Right atrium auricular region (tissue), 2 donors: ENCODE results near the gene MC1R. TPM values are rescaled to one million over a fixed set of nuclear protein-coding genes. Genes with fewer than 3 reads are reported as not detected.
A peak's percentile ranks its signal among the peaks of the same experiment; 100 is the strongest.

ENCODE experiments used
- DNase-seq: peaks from one replicate; pipeline ENCODE4 v3.0.0-alpha.2; 2019; ENCODE audit warnings: low spot score
- H3K27ac ChIP-seq, 2 donors: fragments of 200-600 bp; sonication (generic); 1 replicate in 1 of 2; 2 replicates in 1 of 2; pipeline ENCODE4 v1.5.1; 2016 to 2019
- H3K27me3 ChIP-seq, 2 donors: fragments of 200-600 bp; sonication (generic); one replicate each; pipeline versions ENCODE4 v1.5.1 to v1.6.0; 2017 to 2019
- H3K36me3 ChIP-seq: fragments of 200-600 bp; sonication (generic); one replicate; pipeline ENCODE4 v1.5.1; 2016
- H3K4me1 ChIP-seq, 2 donors: fragments of 200-600 bp; sonication (generic); one replicate each; pipeline versions ENCODE4 v1.5.1 to v1.6.0; 2017 to 2019
- H3K4me3 ChIP-seq, 2 donors: fragments of 200-600 bp; sonication (generic); 1 replicate in 1 of 2; 2 replicates in 1 of 2; pipeline ENCODE4 v1.5.1; 2017 to 2019; ENCODE audit warnings: mild to moderate bottlenecking in 1 of 2, moderate library complexity in 1 of 2
- H3K9me3 ChIP-seq, 2 donors: fragments of 200-600 bp; sonication (generic); one replicate each; pipeline ENCODE4 v1.5.1; 2019
- total RNA-seq, 2 donors: library from RNA; depleted of rRNA; stranded (reverse); fragments of >200 nt; gene quantifications; one replicate each; pipeline ENCODE4 v1.1.0, GENCODE V29; 2016
- TF ChIP-seq, protein P1 (sequence below), 2 donors: fragments of 200-600 bp; sonication (generic); IDR thresholded peaks; one replicate each; pipeline ENCODE4 v1.5.1; 2019; ENCODE audit warnings: antibody characterized with exemption in 2 of 2

The MC1R gene
- total RNA-seq, 2 donors from 2014 or later, result 0.63 to 1.8 TPM

DNA sequence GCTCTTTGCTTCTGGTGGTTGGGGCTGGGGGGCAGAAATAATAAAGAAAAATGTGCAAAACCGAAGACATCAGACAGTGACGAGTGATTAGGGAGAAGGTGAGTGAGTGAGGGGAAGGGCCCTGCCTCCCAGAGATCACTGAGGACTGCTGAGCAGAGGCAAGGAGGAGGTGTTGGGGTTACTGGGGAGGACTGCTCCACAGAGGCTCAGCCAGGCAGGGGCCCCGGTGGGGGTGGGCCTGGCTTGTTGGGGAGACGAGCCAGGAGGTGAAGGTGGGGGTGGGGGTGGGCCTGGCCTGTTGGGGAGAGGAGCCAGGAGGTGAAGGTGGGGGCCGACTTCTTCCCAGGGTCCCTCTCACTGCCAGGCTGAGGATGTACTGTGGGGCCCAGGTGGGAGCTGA, 27.9 kb downstream of the MC1R start:
- no peaks in the 10 kb centered on the region for H3K36me3 ChIP-seq
- no peak overlapping the region for H3K4me3 ChIP-seq
- H3K27ac ChIP-seq, result no peak overlapping the region
- no peak for DNase-seq
- no peaks in the 10 kb centered on the region for H3K27me3 ChIP-seq
- H3K9me3 ChIP-seq, result no peaks in the 10 kb centered on the region
- peaks cover 0 to 13% of the 10 kb centered on the region in 2 donors for H3K4me1 ChIP-seq
- TF ChIP-seq, protein P1, sequence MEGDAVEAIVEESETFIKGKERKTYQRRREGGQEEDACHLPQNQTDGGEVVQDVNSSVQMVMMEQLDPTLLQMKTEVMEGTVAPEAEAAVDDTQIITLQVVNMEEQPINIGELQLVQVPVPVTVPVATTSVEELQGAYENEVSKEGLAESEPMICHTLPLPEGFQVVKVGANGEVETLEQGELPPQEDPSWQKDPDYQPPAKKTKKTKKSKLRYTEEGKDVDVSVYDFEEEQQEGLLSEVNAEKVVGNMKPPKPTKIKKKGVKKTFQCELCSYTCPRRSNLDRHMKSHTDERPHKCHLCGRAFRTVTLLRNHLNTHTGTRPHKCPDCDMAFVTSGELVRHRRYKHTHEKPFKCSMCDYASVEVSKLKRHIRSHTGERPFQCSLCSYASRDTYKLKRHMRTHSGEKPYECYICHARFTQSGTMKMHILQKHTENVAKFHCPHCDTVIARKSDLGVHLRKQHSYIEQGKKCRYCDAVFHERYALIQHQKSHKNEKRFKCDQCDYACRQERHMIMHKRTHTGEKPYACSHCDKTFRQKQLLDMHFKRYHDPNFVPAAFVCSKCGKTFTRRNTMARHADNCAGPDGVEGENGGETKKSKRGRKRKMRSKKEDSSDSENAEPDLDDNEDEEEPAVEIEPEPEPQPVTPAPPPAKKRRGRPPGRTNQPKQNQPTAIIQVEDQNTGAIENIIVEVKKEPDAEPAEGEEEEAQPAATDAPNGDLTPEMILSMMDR (IDR thresholded peaks at IDR 0.05), result no peak

DNA sequence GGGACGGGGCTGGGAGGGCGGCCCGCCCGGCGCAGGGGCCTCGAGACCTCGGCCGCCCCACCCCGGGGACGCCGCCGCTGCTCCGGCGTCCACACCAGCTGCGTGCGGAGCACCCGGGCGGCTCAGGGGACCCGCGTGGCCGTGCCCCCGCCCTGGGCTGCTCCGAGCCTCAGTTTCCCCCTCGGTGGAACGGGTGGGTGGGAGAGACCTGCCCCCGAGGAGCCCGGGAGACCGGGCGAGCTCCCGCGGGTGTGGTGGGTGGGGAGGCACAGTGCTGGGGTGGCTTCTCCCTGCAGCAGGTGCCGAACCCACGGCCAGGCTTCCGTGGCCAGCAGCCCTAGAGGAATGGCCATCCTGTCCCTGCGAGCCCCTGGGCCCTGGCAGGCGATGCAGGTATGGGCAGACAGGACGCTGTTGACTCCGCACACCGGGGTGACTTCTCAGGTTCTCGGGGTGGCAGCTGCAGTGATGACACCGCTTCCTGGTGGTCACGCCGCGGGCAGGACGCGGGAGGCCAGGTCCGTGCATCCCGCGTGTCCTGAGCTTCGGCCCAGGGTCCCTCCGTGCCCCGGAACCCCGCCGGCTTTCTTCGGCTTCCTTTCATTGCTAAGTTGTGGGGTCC, 30.6 kb downstream of the MC1R start:
- no peaks in the 10 kb centered on the region for H3K9me3 ChIP-seq
- TF ChIP-seq, protein P1 (IDR thresholded peaks at IDR 0.05), result no peak
- H3K4me3 ChIP-seq, result peak overlapping the region; percentile 41 to 62
- peaks cover 0 to 13% of the 10 kb centered on the region in 2 donors for H3K4me1 ChIP-seq
- no peaks in the 10 kb centered on the region for H3K36me3 ChIP-seq
- H3K27me3 ChIP-seq, result no peaks in the 10 kb centered on the region
- peak overlapping the region in 1 of 2 donors; percentile 58 for H3K27ac ChIP-seq
- no peak for DNase-seq

DNA sequence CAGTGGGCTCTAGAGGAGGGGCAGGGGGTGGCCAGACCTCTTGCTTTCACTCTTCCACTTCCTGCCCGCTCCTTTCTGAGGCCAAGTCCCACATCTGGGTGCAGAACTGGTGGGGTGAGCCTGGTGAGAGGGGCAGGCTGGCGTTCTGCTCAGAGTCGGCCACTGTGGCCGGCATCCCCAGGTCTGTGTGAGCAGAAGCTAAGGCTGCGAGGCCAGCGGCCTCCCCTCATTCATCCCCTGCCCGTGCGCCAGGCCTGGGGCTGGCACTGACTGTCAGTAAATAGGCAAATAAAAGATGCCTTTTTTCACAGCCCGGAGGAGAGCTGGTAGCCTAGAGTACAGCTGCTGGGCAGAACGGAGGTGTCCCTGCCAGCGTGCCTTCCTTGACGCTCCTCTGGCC, 31.1 kb downstream of the MC1R start:
- Histone ChIP-seq H3K27me3 (no peaks in the 10 kb centered on the region), H3K9me3 (no peaks in the 10 kb centered on the region), H3K4me3 (peak overlapping the region in 1 of 2 donors; percentile 62), H3K27ac (no peak overlapping the region), H3K36me3 (no peaks in the 10 kb centered on the region), H3K4me1 (peaks cover 0 to 13% of the 10 kb centered on the region in 2 donors)
- no peak for DNase-seq
- TF ChIP-seq, protein P1 (IDR thresholded peaks at IDR 0.05), result no peak

DNA sequence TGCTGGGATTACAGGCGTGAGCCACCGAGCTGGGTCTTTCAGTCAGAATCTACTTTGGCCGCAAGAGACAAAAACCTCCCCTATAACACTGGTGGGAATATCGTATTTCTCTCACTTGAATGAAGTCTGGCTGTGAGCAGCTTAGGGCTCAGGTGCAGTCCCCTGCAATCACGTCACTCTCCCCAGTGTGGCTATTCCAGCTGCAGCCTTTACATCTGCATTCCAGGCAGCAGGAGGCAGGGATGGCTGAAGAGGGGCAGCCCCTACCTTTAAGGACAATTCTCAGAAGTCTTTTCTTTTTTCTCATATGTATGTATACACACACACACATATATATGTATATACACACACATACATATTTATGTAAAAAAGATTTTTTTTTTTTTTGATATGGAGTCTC, 32.8 kb downstream of the MC1R start:
- Histone ChIP-seq H3K27ac (no peak overlapping the region), H3K9me3 (no peaks in the 10 kb centered on the region), H3K36me3 (peaks cover 3% of the 10 kb centered on the region), H3K27me3 (no peaks in the 10 kb centered on the region), H3K4me1 (peaks cover 0 to 13% of the 10 kb centered on the region in 2 donors), H3K4me3 (no peak overlapping the region)
- TF ChIP-seq, protein P1 (IDR thresholded peaks at IDR 0.05), result no peak
- no peak for DNase-seq

DNA sequence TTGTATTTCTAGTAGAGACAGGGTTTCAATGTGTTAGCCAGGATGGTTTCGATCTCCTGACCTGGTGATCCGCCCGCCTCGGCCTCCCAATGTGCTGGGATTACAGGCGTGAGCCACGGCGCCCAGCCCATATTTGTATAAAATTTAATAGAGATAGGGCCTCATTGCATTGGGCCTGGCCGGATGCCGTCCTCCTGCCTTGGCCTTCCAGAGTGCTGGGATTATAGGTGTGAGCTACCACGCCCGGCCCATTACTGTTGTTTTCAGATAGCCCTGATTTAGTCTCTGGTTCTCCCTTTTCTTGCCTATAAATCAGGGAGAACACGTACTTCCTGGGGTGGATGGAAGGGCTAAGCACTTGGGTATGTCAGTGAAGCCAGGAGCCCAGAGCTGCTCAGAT, 33.4 kb downstream of the MC1R start:
- Histone ChIP-seq H3K36me3 (peaks cover 8% of the 10 kb centered on the region), H3K27ac (no peak overlapping the region), H3K27me3 (no peaks in the 10 kb centered on the region), H3K4me3 (no peak overlapping the region), H3K4me1 (peaks cover 0 to 13% of the 10 kb centered on the region in 2 donors), H3K9me3 (no peaks in the 10 kb centered on the region)
- TF ChIP-seq, protein P1 (IDR thresholded peaks at IDR 0.05), result no peak
- DNase-seq, result no peak

DNA sequence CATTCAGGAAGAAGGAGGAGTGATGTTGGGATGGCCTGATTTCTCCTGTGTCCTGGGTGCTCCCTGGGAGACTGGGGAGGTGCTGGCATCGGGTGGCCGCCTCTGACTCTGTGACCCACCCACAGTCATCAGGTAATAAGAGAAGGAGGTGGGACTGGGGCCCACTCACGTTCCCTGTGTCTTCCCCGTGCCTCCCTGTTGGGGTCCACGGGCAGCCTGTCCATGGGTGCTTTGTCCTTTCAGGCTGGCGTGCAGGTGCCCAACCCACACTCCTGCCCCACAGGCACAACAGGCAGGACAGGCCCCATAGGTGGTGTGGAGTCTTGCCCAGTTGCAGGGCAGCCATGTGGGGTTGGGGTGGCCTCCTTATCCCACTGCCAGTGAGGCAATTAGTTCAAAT, 33.9 kb downstream of the MC1R start:
- H3K4me3 ChIP-seq, result no peak overlapping the region
- no peaks in the 10 kb centered on the region for H3K9me3 ChIP-seq
- no peaks in the 10 kb centered on the region for H3K27me3 ChIP-seq
- H3K4me1 ChIP-seq, result peaks cover 0 to 13% of the 10 kb centered on the region in 2 donors
- no peak for DNase-seq
- peaks cover 13% of the 10 kb centered on the region for H3K36me3 ChIP-seq
- H3K27ac ChIP-seq, result no peak overlapping the region
- TF ChIP-seq, protein P1 (IDR thresholded peaks at IDR 0.05), result no peak
